HEK293 (cell line): ENCODE measurements around the gene NUAK1.

Experiments
- CTCF ChIA-PET: fragments of 350-600 bp; formaldehyde crosslinking; extraction: SDS; loops from one replicate; lab custom pipeline; 2021; ENCODE audit warnings: antibody characterized with exemption; lab: Yijun Ruan, JAX
- POLR2A ChIA-PET: fragments of 300-600 bp; formaldehyde crosslinking; extraction: SDS; loops from one replicate; lab custom pipeline; 2020; ENCODE audit warnings: antibody characterized with exemption, inconsistent platforms; lab: Yijun Ruan, JAX
- H3K27ac ChIP-seq: fragments of 200-500 bp; sonication (Bioruptor generic); 2 replicates; pipeline ENCODE4 v1.5.1; 2014; ENCODE audit warnings: low read depth, low read length, control low read depth, inconsistent platforms; ENCODE audit errors: extremely low read depth
- H3K36me3 ChIP-seq, 2 experiments: fragments of 200-500 bp in 1 of 2; sonication (Bioruptor generic) in 1 of 2; 1 replicate in 1 of 2; 2 replicates in 1 of 2; pipeline ENCODE4 v1.5.1; 2014 to 2017; ENCODE audit warnings: inconsistent platforms in 2 of 2, low read length in 2 of 2; ENCODE audit not compliant: control insufficient read depth in 2 of 2, insufficient read depth in 1 of 2
- H3K4me1 ChIP-seq: fragments of 200-500 bp; sonication (Bioruptor generic); 2 replicates; pipeline ENCODE4 v1.5.1; 2014; ENCODE audit warnings: mild to moderate bottlenecking, low read length, inconsistent platforms; ENCODE audit not compliant: control insufficient read depth, insufficient read depth
- H3K4me3 ChIP-seq: 2 replicates; pipeline ENCODE4 v1.5.1; 2011; ENCODE audit warnings: low read depth, mild to moderate bottlenecking, control low read depth, low read length, moderate library complexity
- H3K9me3 ChIP-seq: fragments of 200-500 bp; sonication (Bioruptor generic); 2 replicates; pipeline ENCODE4 v1.5.1; 2014; ENCODE audit warnings: low read depth, low read length, inconsistent platforms; ENCODE audit not compliant: control insufficient read depth, insufficient read depth
- GLI2 ChIP-seq: fragments of 450-650 bp; formaldehyde crosslinking; IDR thresholded peaks from 2 replicates; pipeline ENCODE4; 2017; ENCODE audit warnings: missing biosample characterization, missing genetic modification characterization, low read depth, borderline replicate concordance
- INSM2 ChIP-seq: fragments of 450-650 bp; formaldehyde crosslinking; IDR thresholded peaks from 2 replicates; pipeline ENCODE4 v1.5.1; 2016; ENCODE audit warnings: missing biosample characterization, missing genetic modification characterization
- KLF16 ChIP-seq: fragments of 450-650 bp; formaldehyde crosslinking; IDR thresholded peaks from 2 replicates; pipeline ENCODE4 v1.5.1; 2017; ENCODE audit warnings: missing biosample characterization, missing genetic modification characterization
- KLF9 ChIP-seq: fragments of 450-650 bp; formaldehyde crosslinking; IDR thresholded peaks from 2 replicates; pipeline ENCODE4 v1.5.1; 2016; ENCODE audit warnings: missing biosample characterization, missing genetic modification characterization, low read depth
- TSHZ1 ChIP-seq: fragments of 450-650 bp; formaldehyde crosslinking; IDR thresholded peaks from 2 replicates; pipeline ENCODE4 v1.5.1; 2016; ENCODE audit warnings: missing biosample characterization, missing genetic modification characterization, borderline replicate concordance
- WT1 ChIP-seq: fragments of 450-650 bp; formaldehyde crosslinking; IDR thresholded peaks from 2 replicates; pipeline ENCODE4 v1.5.1; 2016; ENCODE audit warnings: missing biosample characterization, missing genetic modification characterization
- ZBTB26 ChIP-seq: fragments of 450-650 bp; formaldehyde crosslinking; optimal IDR thresholded peaks from 2 replicates; pipeline ENCODE3; 2016; ENCODE audit warnings: missing biosample characterization, mild to moderate bottlenecking, missing genetic modification characterization
- ZBTB7A ChIP-seq: fragments of 450-650 bp; formaldehyde crosslinking; IDR thresholded peaks from 2 replicates; pipeline ENCODE4 v1.5.1; 2016; ENCODE audit warnings: low read depth, missing biosample characterization, missing genetic modification characterization
- ZIC2 ChIP-seq: fragments of 450-650 bp; formaldehyde crosslinking; IDR thresholded peaks from 2 replicates; pipeline ENCODE4 v1.5.1; 2016; ENCODE audit warnings: missing biosample characterization, missing genetic modification characterization
- ZNF140 ChIP-seq: fragments of 450-650 bp; formaldehyde crosslinking; IDR thresholded peaks from 2 replicates; pipeline ENCODE4 v1.5.1; 2016; ENCODE audit warnings: missing biosample characterization, missing genetic modification characterization
- ZNF274 ChIP-seq, 2 experiments: fragments of 200-500 bp in 1 of 2; fragments of 450-650 bp in 1 of 2; sonication (Bioruptor generic) in 1 of 2; formaldehyde crosslinking in 1 of 2; IDR thresholded peaks; 2 replicates each; pipeline versions ENCODE4 v1.5.1 to v1.6.1; 2014 to 2016; ENCODE audit warnings: borderline replicate concordance in 1 of 2, inconsistent platforms in 1 of 2, low read length in 1 of 2, missing biosample characterization in 1 of 2, missing genetic modification characterization in 1 of 2
- ZNF416 ChIP-seq: fragments of 450-650 bp; formaldehyde crosslinking; IDR thresholded peaks from 2 replicates; pipeline ENCODE4 v1.5.1; 2016; ENCODE audit warnings: missing biosample characterization, missing genetic modification characterization
- ZNF423 ChIP-seq: fragments of 450-650 bp; formaldehyde crosslinking; IDR thresholded peaks from 2 replicates; pipeline ENCODE4 v1.5.1; 2016; ENCODE audit warnings: missing biosample characterization, missing genetic modification characterization
- ZNF544 ChIP-seq: fragments of 450-650 bp; formaldehyde crosslinking; IDR thresholded peaks from 2 replicates; pipeline ENCODE4 v1.5.0; 2017; ENCODE audit warnings: missing biosample characterization, missing genetic modification characterization
- ZSCAN16 ChIP-seq: fragments of 450-650 bp; formaldehyde crosslinking; IDR thresholded peaks from 2 replicates; pipeline ENCODE4 v1.5.1; 2016; ENCODE audit warnings: missing biosample characterization, missing genetic modification characterization

NUAK1 gene

GRCh38 chr12:106070147-106070546, 68.6 kb downstream of the NUAK1 start (continued):
- TF ChIP-seq ZNF274 (IDR thresholded peaks at IDR 0.05; ENCODE audit: low read length) (no peak), ZNF274 (tag by site-specific recombination; IDR thresholded peaks at IDR 0.05; ENCODE audit: borderline replicate concordance) (no peak), ZBTB26 (tag by site-specific recombination) (no peak), TSHZ1 (tag by site-specific recombination) (no peak), GLI2 (no peak)

- Histone ChIP-seq H3K4me3 (no peak overlapping the region), H3K9me3 (no peaks in the 10 kb centered on the region), H3K4me1 (0 out of 2 replicates have a peak, but pooled peaks cover 5% of the 10 kb centered on the region), H3K36me3 (peaks cover 6 to 38% of the 10 kb centered on the region in 2 experiments; a peak in 2 of 3 replicates), H3K27ac (no peak overlapping the region)
- TF ChIP-seq ZNF416 (tag by site-specific recombination) (no peak), KLF16 (no peak), ZNF140 (tag by site-specific recombination) (no peak), ZNF423 (tag by site-specific recombination) (no peak), INSM2 (no peak), ZSCAN16 (tag by site-specific recombination) (no peak)
- CTCF ChIA-PET = interaction anchor here (1.4 kb wide), 1 partner anchor 68 kb away, joined by 5 read pairs; no protein-coding TSS in a partner anchor
- POLR2A ChIA-PET = no interaction called here
Observed at GRCh38 chr12:106068296-106068695, 70.5 kb downstream of the NUAK1 start.

GRCh38 chr12:106067606-106068205, 71.0 kb downstream of the NUAK1 start:
- Histone ChIP-seq H3K4me3 (no peak overlapping the region), H3K36me3 (peaks cover 6 to 38% of the 10 kb centered on the region in 2 experiments; a peak in 2 of 3 replicates), H3K4me1 (0 out of 2 replicates have a peak, but pooled peaks cover 5% of the 10 kb centered on the region), H3K27ac (no peak overlapping the region), H3K9me3 (no peaks in the 10 kb centered on the region)
- CTCF ChIA-PET = interaction anchor here (1.4 kb wide), 1 partner anchor 69 kb away, joined by 5 read pairs; no protein-coding TSS in a partner anchor
- TF ChIP-seq ZBTB7A (tag by site-specific recombination) (no peak), ZNF544 (no peak), ZIC2 (tag by site-specific recombination) (no peak), KLF9 (no peak), WT1 (tag by site-specific recombination) (no peak)
- POLR2A ChIA-PET = no interaction called here
